HEK293 (cell line): ENCODE measurements around the gene PLCXD1.
A peak's percentile ranks its signal among the peaks of the same experiment; 100 is the strongest.

ENCODE experiments used
- GLI2 ChIP-seq: fragments of 450-650 bp; formaldehyde crosslinking; IDR thresholded peaks from 2 replicates; pipeline ENCODE4; 2017; ENCODE audit warnings: missing biosample characterization, missing genetic modification characterization, low read depth, borderline replicate concordance
- GLIS1 ChIP-seq: fragments of 450-650 bp; formaldehyde crosslinking; IDR thresholded peaks from 2 replicates; pipeline ENCODE4 v1.5.1; 2016; ENCODE audit warnings: missing biosample characterization, missing genetic modification characterization
- KLF1 ChIP-seq: fragments of 450-650 bp; formaldehyde crosslinking; IDR thresholded peaks from 2 replicates; pipeline ENCODE4 v1.5.1; 2016; ENCODE audit warnings: missing biosample characterization, missing genetic modification characterization
- KLF10 ChIP-seq: fragments of 450-650 bp; IDR thresholded peaks from 2 replicates; pipeline ENCODE4 v1.5.1; 2018; ENCODE audit warnings: missing biosample characterization, mild to moderate bottlenecking, missing genetic modification characterization
- KLF7 ChIP-seq: fragments of 450-650 bp; formaldehyde crosslinking; IDR thresholded peaks from 2 replicates; pipeline ENCODE4 v1.5.1; 2016; ENCODE audit warnings: missing biosample characterization, missing genetic modification characterization, borderline replicate concordance
- PATZ1 ChIP-seq: fragments of 450-650 bp; formaldehyde crosslinking; IDR thresholded peaks from 2 replicates; pipeline ENCODE4 v1.5.1; 2016; ENCODE audit warnings: missing biosample characterization, missing genetic modification characterization
- SCRT2 ChIP-seq: fragments of 450-650 bp; formaldehyde crosslinking; IDR thresholded peaks from 2 replicates; pipeline ENCODE4 v1.5.1; 2016; ENCODE audit warnings: missing biosample characterization, missing genetic modification characterization
- SP2 ChIP-seq: fragments of 450-650 bp; formaldehyde crosslinking; IDR thresholded peaks from 2 replicates; pipeline ENCODE4 v1.5.1; 2016; ENCODE audit warnings: missing biosample characterization, missing genetic modification characterization
- TSHZ1 ChIP-seq: fragments of 450-650 bp; formaldehyde crosslinking; IDR thresholded peaks from 2 replicates; pipeline ENCODE4 v1.5.1; 2016; ENCODE audit warnings: missing biosample characterization, missing genetic modification characterization, borderline replicate concordance
- YY1 ChIP-seq: fragments of 450-650 bp; formaldehyde crosslinking; IDR thresholded peaks from 2 replicates; pipeline ENCODE4 v1.5.1; 2018; ENCODE audit warnings: missing biosample characterization, missing genetic modification characterization
- ZBTB20 ChIP-seq: fragments of 450-650 bp; formaldehyde crosslinking; IDR thresholded peaks from 2 replicates; pipeline ENCODE4 v1.5.1; 2016; ENCODE audit warnings: missing biosample characterization, missing genetic modification characterization
- ZBTB7A ChIP-seq: fragments of 450-650 bp; formaldehyde crosslinking; IDR thresholded peaks from 2 replicates; pipeline ENCODE4 v1.5.1; 2016; ENCODE audit warnings: low read depth, missing biosample characterization, missing genetic modification characterization
- ZIC2 ChIP-seq: fragments of 450-650 bp; formaldehyde crosslinking; IDR thresholded peaks from 2 replicates; pipeline ENCODE4 v1.5.1; 2016; ENCODE audit warnings: missing biosample characterization, missing genetic modification characterization
- ZNF140 ChIP-seq: fragments of 450-650 bp; formaldehyde crosslinking; IDR thresholded peaks from 2 replicates; pipeline ENCODE4 v1.5.1; 2016; ENCODE audit warnings: missing biosample characterization, missing genetic modification characterization
- ZNF157 ChIP-seq: fragments of 450-650 bp; formaldehyde crosslinking; IDR thresholded peaks from 2 replicates; pipeline ENCODE4 v1.5.1; 2016; ENCODE audit warnings: missing biosample characterization, missing genetic modification characterization
- ZNF175 ChIP-seq: fragments of 450-650 bp; formaldehyde crosslinking; IDR thresholded peaks from 2 replicates; pipeline ENCODE4 v1.5.1; 2016; ENCODE audit warnings: missing biosample characterization, missing genetic modification characterization
- ZNF221 ChIP-seq: fragments of 450-650 bp; formaldehyde crosslinking; IDR thresholded peaks from 2 replicates; pipeline ENCODE4 v1.5.1; 2017; ENCODE audit warnings: missing biosample characterization, missing genetic modification characterization, borderline replicate concordance
- ZNF23 ChIP-seq: fragments of 450-650 bp; formaldehyde crosslinking; IDR thresholded peaks from 2 replicates; pipeline ENCODE4 v1.5.1; 2016; ENCODE audit warnings: missing biosample characterization, missing genetic modification characterization, borderline replicate concordance
- ZNF26 ChIP-seq: fragments of 450-650 bp; formaldehyde crosslinking; IDR thresholded peaks from 2 replicates; pipeline ENCODE4 v1.5.1; 2016; ENCODE audit warnings: missing biosample characterization, missing genetic modification characterization
- ZNF426 ChIP-seq: fragments of 450-650 bp; formaldehyde crosslinking; IDR thresholded peaks from 2 replicates; pipeline ENCODE4 v1.5.1; 2017; ENCODE audit warnings: missing biosample characterization, missing genetic modification characterization, mild to moderate bottlenecking, inconsistent platforms, moderate library complexity
- ZNF510 ChIP-seq: fragments of 450-650 bp; formaldehyde crosslinking; IDR thresholded peaks from 2 replicates; pipeline ENCODE4 v1.5.1; 2018; ENCODE audit warnings: mild to moderate bottlenecking, missing genetic modification characterization, missing biosample characterization; ENCODE audit not compliant: insufficient replicate concordance
- ZNF521 ChIP-seq: fragments of 450-650 bp; formaldehyde crosslinking; IDR thresholded peaks from 2 replicates; pipeline ENCODE4 v1.5.1; 2017; ENCODE audit warnings: missing biosample characterization, mild to moderate bottlenecking, missing genetic modification characterization
- ZNF530 ChIP-seq: fragments of 450-650 bp; formaldehyde crosslinking; IDR thresholded peaks from 2 replicates; pipeline ENCODE4 v1.5.1; 2016; ENCODE audit warnings: low read depth, missing biosample characterization, missing genetic modification characterization
- ZNF544 ChIP-seq: fragments of 450-650 bp; formaldehyde crosslinking; IDR thresholded peaks from 2 replicates; pipeline ENCODE4 v1.5.0; 2017; ENCODE audit warnings: missing biosample characterization, missing genetic modification characterization
- ZNF600 ChIP-seq: fragments of 450-650 bp; formaldehyde crosslinking; IDR thresholded peaks from 2 replicates; pipeline ENCODE4 v1.5.1; 2016; ENCODE audit warnings: missing biosample characterization, missing genetic modification characterization
- ZNF660 ChIP-seq: fragments of 450-650 bp; IDR thresholded peaks from 2 replicates; pipeline ENCODE4 v1.5.1; 2018; ENCODE audit warnings: missing biosample characterization, mild to moderate bottlenecking, missing genetic modification characterization
- ZNF664 ChIP-seq: fragments of 450-650 bp; formaldehyde crosslinking; IDR thresholded peaks from 2 replicates; pipeline ENCODE4 v1.5.1; 2016; ENCODE audit warnings: missing biosample characterization, missing genetic modification characterization
- ZNF701 ChIP-seq: fragments of 450-650 bp; formaldehyde crosslinking; IDR thresholded peaks from 2 replicates; pipeline ENCODE4 v1.5.1; 2016; ENCODE audit warnings: missing biosample characterization, missing genetic modification characterization
- ZSCAN18 ChIP-seq: fragments of 450-650 bp; formaldehyde crosslinking; IDR thresholded peaks from 2 replicates; pipeline ENCODE4 v1.5.1; 2016; ENCODE audit warnings: missing biosample characterization, missing genetic modification characterization
- ZSCAN30 ChIP-seq: fragments of 450-650 bp; IDR thresholded peaks from 2 replicates; pipeline ENCODE4 v1.5.1; 2018; ENCODE audit warnings: missing biosample characterization, mild to moderate bottlenecking, missing genetic modification characterization, moderate library complexity
- ZSCAN4 ChIP-seq: fragments of 450-650 bp; formaldehyde crosslinking; IDR thresholded peaks from 2 replicates; pipeline ENCODE4 v1.5.1; 2017; ENCODE audit warnings: missing biosample characterization, missing genetic modification characterization

PLCXD1 gene

GRCh38 chrX:283115-283845 lies 2.1 kb downstream of the PLCXD1 start (continued):
- TF ChIP-seq PATZ1 (peak; percentile 98), YY1 (tag by site-specific recombination) (0 out of 2 replicates have a peak, but pooled peaks have one; percentile 23), ZNF221 (no peak), ZSCAN4 (tag by site-specific recombination) (0 out of 2 replicates have a peak, but pooled peaks have one; percentile 10), ZNF426 (no peak), ZNF510 (tag by site-specific recombination) (no peak), KLF10 (tag by site-specific recombination) (0 out of 2 replicates have a peak, but pooled peaks have one; percentile 41), ZNF544 (tag by site-specific recombination) (no peak), ZBTB20 (peak; percentile 87), ZNF26 (tag by site-specific recombination) (no peak), ZNF140 (tag by site-specific recombination) (no peak), ZNF157 (tag by site-specific recombination) (no peak), ZNF660 (tag by site-specific recombination) (no peak), ZNF600 (peak; percentile 63), ZNF23 (no peak), ZSCAN30 (tag by site-specific recombination) (no peak), ZNF664 (no peak), SP2 (tag by site-specific recombination) (peak; percentile 86), TSHZ1 (tag by site-specific recombination) (no peak), ZSCAN18 (no peak), KLF7 (tag by site-specific recombination) (no peak), SCRT2 (no peak), KLF1 (no peak), ZBTB7A (tag by site-specific recombination) (no peak), ZNF521 (tag by site-specific recombination) (no peak), GLI2 (tag by site-specific recombination) (no peak), ZIC2 (tag by site-specific recombination) (peak; percentile 38; the same call in 1 of the 2 replicates), ZNF530 (no peak), GLIS1 (tag by site-specific recombination) (peak; percentile 91), ZNF701 (tag by site-specific recombination) (no peak), ZNF175 (tag by site-specific recombination) (no peak)
